GM13976 (cell line): ENCODE measurements around the gene AQP12B.

ENCODE experiments used
- DNase-seq: peaks from one replicate; pipeline ENCODE4 v3.0.0; 2012; ENCODE audit warnings: low spot score
- CTCF ChIP-seq: IDR thresholded peaks from 2 replicates; pipeline ENCODE4 v1.5.1; 2012; ENCODE audit warnings: borderline replicate concordance, mild to moderate bottlenecking; ENCODE audit not compliant: insufficient read depth; ENCODE audit errors: extremely low read depth, missing control alignments, control extremely low read depth
- in situ Hi-C: fragments of 300-500 bp; cut with MboI; formaldehyde crosslinking; loops from one replicate; pipeline ENCODE4 v1.12.0; 2022; ENCODE audit warnings: low sequenced_read_pairs, mixed read lengths, inconsistent platforms; ENCODE audit not compliant: unreplicated experiment

The AQP12B gene

GRCh38 chr2:240718896-240719490, 36.3 kb upstream of the AQP12B start:
- TF ChIP-seq CTCF: no peak
- in situ Hi-C loops: loop anchor here (25.0 kb wide), 1 partner anchor 207 kb away; no protein-coding TSS in a partner anchor
- no peak for DNase-seq

DNA sequence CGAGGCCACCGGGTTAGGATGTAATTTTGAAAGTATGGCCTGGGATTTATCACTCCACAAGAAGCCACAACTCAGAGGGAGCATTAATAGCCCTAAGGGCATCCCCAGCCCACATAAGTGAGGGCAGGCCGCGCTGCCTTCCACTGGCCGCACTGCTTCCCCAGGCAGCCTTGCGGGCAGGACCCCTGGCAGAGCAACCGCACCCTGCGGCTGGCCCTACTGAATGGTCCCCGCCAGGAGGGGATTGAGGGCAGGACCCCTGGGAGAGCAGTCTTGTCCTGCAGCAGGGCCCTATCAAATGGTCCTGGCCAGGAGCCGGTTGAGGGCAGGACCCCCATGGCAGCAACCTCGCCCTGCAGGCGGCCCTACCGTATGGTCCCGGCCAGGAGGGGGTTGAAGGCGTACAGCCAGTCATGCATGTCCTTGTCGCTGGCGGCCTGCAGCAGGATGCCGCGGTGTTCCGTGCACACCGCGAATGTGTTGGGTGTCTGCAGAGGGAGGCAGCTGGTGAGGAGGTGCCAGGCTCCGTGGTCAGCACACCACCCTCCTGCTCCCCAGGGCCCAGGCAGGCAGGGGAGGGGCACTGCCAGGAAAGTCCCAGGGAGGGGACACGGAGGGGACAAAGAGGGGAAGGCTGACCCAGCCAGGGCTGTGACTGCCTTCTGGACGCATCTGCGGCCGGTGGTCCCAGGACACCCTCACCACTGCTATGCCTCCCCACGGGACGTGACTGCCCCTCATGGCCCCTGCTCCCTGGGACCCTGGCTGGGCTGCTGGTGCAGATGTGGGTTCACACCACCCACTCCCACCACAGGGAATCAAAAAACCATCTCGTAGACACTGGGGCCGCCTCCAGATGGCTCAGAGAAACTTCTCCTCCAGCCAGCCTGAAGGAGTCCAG, 35.2 kb upstream of the AQP12B start:
- TF ChIP-seq CTCF: no peak
- DNase-seq: no peak
- in situ Hi-C loops: loop anchor here (25.0 kb wide), 1 partner anchor 206 kb away; no protein-coding TSS in a partner anchor

GRCh38 chr2:240717181-240717641, 34.5 kb upstream of the AQP12B start:
- no peak for TF ChIP-seq CTCF
- in situ Hi-C loops: loop anchor here (25.0 kb wide), 1 partner anchor 205 kb away; no protein-coding TSS in a partner anchor
- no peak for DNase-seq

DNA sequence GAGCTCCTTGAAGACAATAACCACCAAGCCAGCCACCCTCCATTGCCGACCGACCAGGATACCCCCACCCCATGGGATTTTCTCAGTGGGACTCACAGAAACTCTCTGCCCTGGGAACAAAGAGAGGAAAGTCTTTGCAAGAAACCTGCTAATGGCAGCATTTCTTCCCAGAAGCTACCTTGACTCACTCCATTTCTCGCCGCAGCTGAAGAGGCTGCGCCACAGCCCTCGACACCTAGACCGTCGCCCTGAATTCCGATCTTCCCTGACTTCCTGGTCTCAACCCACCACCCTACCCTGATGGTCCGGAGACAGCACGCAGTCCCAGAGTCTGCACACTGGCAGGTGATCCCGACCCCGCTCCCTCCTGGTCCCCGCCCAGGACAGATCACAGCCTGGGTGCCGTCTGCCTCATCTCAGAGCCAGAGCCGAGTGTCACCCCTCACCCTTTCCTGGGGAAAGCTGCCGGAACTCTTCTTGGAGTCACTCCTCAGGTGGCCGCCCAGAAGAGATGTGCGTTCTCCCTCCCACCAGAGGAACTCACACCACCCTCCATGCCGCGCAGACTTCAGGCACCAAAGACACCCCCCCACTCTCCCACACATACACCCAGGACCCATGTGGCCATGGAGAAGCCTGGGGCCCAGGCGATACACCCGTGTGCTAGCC, 33.6 kb upstream of the AQP12B start:
- no peak for TF ChIP-seq CTCF
- DNase-seq: no peak
- in situ Hi-C loops: loop anchor here (25.0 kb wide), 1 partner anchor 204 kb away; no protein-coding TSS in a partner anchor

DNA sequence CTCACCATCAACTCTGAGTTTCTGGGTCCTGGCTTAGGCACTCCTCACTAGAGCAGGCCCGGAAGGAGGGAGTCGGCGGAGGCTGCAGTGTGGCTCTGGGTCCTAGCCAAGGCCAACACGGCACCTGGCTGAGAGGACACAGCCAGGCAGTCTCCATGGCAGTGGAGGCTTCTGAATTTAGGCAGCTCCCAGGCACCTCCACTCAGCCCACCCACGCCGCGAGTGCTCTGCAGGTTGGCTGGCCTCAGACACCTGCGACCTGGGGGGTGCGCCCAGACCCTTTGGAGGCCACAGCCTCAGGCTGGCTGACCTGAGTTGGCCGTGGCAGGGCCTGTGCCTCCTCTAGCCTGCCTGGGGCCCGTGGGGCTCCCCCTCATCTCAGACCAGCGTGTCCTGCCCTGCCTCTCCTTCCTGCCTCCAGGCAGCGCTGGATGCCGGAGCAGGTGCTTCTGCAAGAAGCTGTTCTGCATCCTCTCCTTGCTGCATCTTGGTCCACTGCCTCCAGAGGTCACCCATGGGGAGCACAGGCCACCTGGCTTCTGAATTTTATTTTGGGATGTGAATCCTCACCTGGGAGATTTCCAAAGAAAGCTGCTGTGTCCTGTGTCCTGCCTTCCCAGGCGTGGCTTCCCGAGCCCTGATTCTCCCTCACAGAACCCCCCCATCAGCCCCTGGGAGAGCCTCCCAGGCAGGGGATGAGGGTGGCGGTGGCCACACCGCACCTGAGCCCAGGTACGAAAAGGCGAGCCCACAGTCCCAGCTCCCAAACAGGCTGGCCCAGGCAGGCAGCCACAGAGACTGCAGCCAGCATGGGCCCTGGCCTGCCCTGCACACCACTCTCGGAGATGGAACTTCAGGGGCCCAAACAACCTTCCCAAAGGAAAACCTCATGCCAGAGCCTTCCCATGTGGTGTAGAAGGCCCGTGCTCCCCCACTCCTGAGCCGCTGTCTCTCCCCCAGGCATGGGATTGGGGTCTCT, 32.4 kb upstream of the AQP12B start:
- no peak for TF ChIP-seq CTCF
- in situ Hi-C loops: loop anchor here (25.0 kb wide), 1 partner anchor 203 kb away; no protein-coding TSS in a partner anchor
- DNase-seq: no peak
